Hepatocyte (in vitro differentiated cells): ENCODE data around the gene CDK3. TPM values are rescaled to one million over a fixed set of nuclear protein-coding genes. Genes with fewer than 3 reads are reported as not detected.

Experiments
- DNase-seq: peaks from one replicate; pipeline ENCODE4 v3.0.0-alpha.2; 2016; ENCODE audit warnings: low spot score
- H2AFZ ChIP-seq: fragments of 200-600 bp; sonication (generic); 2 replicates; pipeline ENCODE4 v1.6.0; 2016; ENCODE audit warnings: antibody characterized with exemption, mild to moderate bottlenecking
- H3K27ac ChIP-seq: fragments of 200-600 bp; sonication (generic); 2 replicates; pipeline ENCODE4 v1.5.1; 2016; ENCODE audit warnings: mild to moderate bottlenecking
- H3K27me3 ChIP-seq: fragments of 200-600 bp; sonication (generic); 2 replicates; pipeline ENCODE4 v1.6.1; 2016
- H3K36me3 ChIP-seq: fragments of 200-600 bp; sonication (generic); replicated peaks from 2 replicates; pipeline ENCODE4 v1.5.1; 2016; ENCODE audit warnings: low read depth; ENCODE audit not compliant: insufficient read depth
- H3K4me1 ChIP-seq: fragments of 200-600 bp; sonication (generic); 2 replicates; pipeline ENCODE4 v1.5.1; 2016; ENCODE audit warnings: mild to moderate bottlenecking, moderate library complexity; ENCODE audit not compliant: insufficient read depth
- H3K4me2 ChIP-seq: fragments of 200-600 bp; sonication (generic); 2 replicates; pipeline ENCODE4 v1.6.0; 2016
- H3K4me3 ChIP-seq: fragments of 200-600 bp; sonication (generic); 2 replicates; pipeline ENCODE4 v1.5.1; 2016; ENCODE audit warnings: mild to moderate bottlenecking
- H3K79me2 ChIP-seq: fragments of 200-600 bp; sonication (generic); 2 replicates; pipeline ENCODE4 v1.6.0; 2017; ENCODE audit warnings: mild to moderate bottlenecking
- H3K9me2 ChIP-seq: fragments of 200-600 bp; sonication (generic); replicated peaks from 2 replicates; pipeline ENCODE4 v1.6.0; 2017; ENCODE audit warnings: mild to moderate bottlenecking; ENCODE audit not compliant: insufficient read depth
- H3K9me3 ChIP-seq: fragments of 200-600 bp; sonication (generic); 2 replicates; pipeline ENCODE4 v1.5.1; 2016; ENCODE audit warnings: low read depth, mild to moderate bottlenecking
- H4K20me1 ChIP-seq: fragments of 200-600 bp; sonication (generic); 2 replicates; pipeline ENCODE4 v1.6.0; 2016; ENCODE audit warnings: mild to moderate bottlenecking; ENCODE audit not compliant: insufficient read depth, poor library complexity, severe bottlenecking
- CTCF ChIP-seq: fragments of 200-600 bp; sonication (generic); IDR thresholded peaks from 2 replicates; pipeline ENCODE4 v1.5.1; 2016; ENCODE audit warnings: antibody characterized with exemption, mild to moderate bottlenecking; ENCODE audit not compliant: poor library complexity
- EZH2 ChIP-seq: fragments of 200-600 bp; sonication (generic); IDR thresholded peaks from 2 replicates; pipeline ENCODE4 v1.6.1; 2016; ENCODE audit warnings: antibody characterized with exemption, mild to moderate bottlenecking, borderline replicate concordance
- EZH2phosphoT487 ChIP-seq: fragments of 200-600 bp; sonication (generic); IDR thresholded peaks from one replicate; pipeline ENCODE4 v1.6.1; 2018; ENCODE audit warnings: antibody characterized with exemption, mild to moderate bottlenecking, low read depth, moderate library complexity; ENCODE audit not compliant: unreplicated experiment, severe bottlenecking
- WGBS: methylation state at CpG from one replicate; pipeline ENCODE4 v1.1.6; 2016; ENCODE audit warnings: low lambda C conversion rate; ENCODE audit errors: missing lambda C conversion rate; 5-methylcytosine and 5-hydroxymethylcytosine counted together
- polyA plus RNA-seq: library from polyadenylated mRNA; unstranded; fragments of >200 nt; fragmentation: Nextera tagmentation; extraction: Ambion mirVana; gene quantifications from 2 replicates; pipeline ENCODE4 v1.2.1, GENCODE V29; 2016
- total RNA-seq: library from RNA; depleted of rRNA; stranded (reverse); fragments of >200 nt; gene quantifications from 2 replicates; pipeline ENCODE4 v1.2.3, GENCODE V29; 2014

The CDK3 gene
- total and polyA plus RNA-seq, 2 experiments from 2014 or later: 7.8 to 10.6 TPM

- no peak overlapping the region for H3K4me2 ChIP-seq
- no peaks in the 10 kb centered on the region for H3K27me3 ChIP-seq
- no peaks in the 10 kb centered on the region for H4K20me1 ChIP-seq
- no peaks in the 10 kb centered on the region for H3K79me2 ChIP-seq
- no peaks in the 10 kb centered on the region for H3K9me3 ChIP-seq
- no peaks in the 10 kb centered on the region for H3K9me2 ChIP-seq
- no peak overlapping the region for H3K4me3 ChIP-seq
- DNase-seq: no peak
- no peaks in the 10 kb centered on the region for H3K36me3 ChIP-seq
- peaks cover 8% of the 10 kb centered on the region for H3K4me1 ChIP-seq
- H3K27ac ChIP-seq: no peak overlapping the region
- no peak for TF ChIP-seq EZH2phosphoT487
- TF ChIP-seq CTCF: no peak
- no peak for TF ChIP-seq EZH2
- 95% methylated on average over 36 of the region's 36 CpGs for WGBS
- H2AFZ ChIP-seq: no peak overlapping the region
Measured at GRCh38 chr17:76008208-76008607, 7.6 kb downstream of the CDK3 start.

- Histone ChIP-seq H3K9me2 (no peaks in the 10 kb centered on the region), H3K79me2 (no peaks in the 10 kb centered on the region), H3K27ac (no peak overlapping the region), H2AFZ (no peak overlapping the region), H3K4me1 (peaks cover 6% of the 10 kb centered on the region), H4K20me1 (no peaks in the 10 kb centered on the region), H3K9me3 (no peaks in the 10 kb centered on the region), H3K27me3 (no peaks in the 10 kb centered on the region), H3K36me3 (no peaks in the 10 kb centered on the region), H3K4me3 (no peak overlapping the region), H3K4me2 (no peak overlapping the region)
- 96% methylated on average over 52 of the region's 56 CpGs for WGBS
- no peak for DNase-seq
- TF ChIP-seq EZH2: no peak
- TF ChIP-seq CTCF: no peak
- TF ChIP-seq EZH2phosphoT487: no peak
Measured at GRCh38 chr17:76008630-76009425, 8.2 kb downstream of the CDK3 start.

- no peaks in the 10 kb centered on the region for H3K79me2 ChIP-seq
- no peaks in the 10 kb centered on the region for H3K36me3 ChIP-seq
- H3K9me3 ChIP-seq: no peaks in the 10 kb centered on the region
- H3K9me2 ChIP-seq: no peaks in the 10 kb centered on the region
- no peaks in the 10 kb centered on the region for H3K27me3 ChIP-seq
- no peak overlapping the region for H3K4me2 ChIP-seq
- DNase-seq: no peak
- H2AFZ ChIP-seq: no peak overlapping the region
- TF ChIP-seq EZH2 (no peak), CTCF (no peak), EZH2phosphoT487 (no peak)
- 96% methylated on average over 19 of the region's 20 CpGs for WGBS
- no peak overlapping the region for H3K27ac ChIP-seq
- H3K4me3 ChIP-seq: no peak overlapping the region
- H3K4me1 ChIP-seq: peaks cover 7% of the 10 kb centered on the region
- no peaks in the 10 kb centered on the region for H4K20me1 ChIP-seq
Measured at GRCh38 chr17:76009447-76009846, 8.8 kb downstream of the CDK3 start.
